GM04504 (cell line): ENCODE results near the gene PTPRN2.

Experiments
- DNase-seq: peaks from one replicate; pipeline ENCODE4 v3.0.0-alpha.2; 2012; ENCODE audit warnings: low read depth

The PTPRN2 gene

GRCh38 chr7:157691586-157692459 is 895.8 kb downstream of the PTPRN2 start:
- no peak for DNase-seq

GRCh38 chr7:157690833-157691585 is 896.6 kb downstream of the PTPRN2 start:
- DNase-seq, result no peak

- no peak for DNase-seq
These were observed 897.4 kb downstream of the PTPRN2 start for GRCh38 chr7:157690058-157690832.

GRCh38 chr7:157689269-157690057 is 898.2 kb downstream of the PTPRN2 start:
- DNase-seq, result no peak

- no peak for DNase-seq
These were observed 898.9 kb downstream of the PTPRN2 start for GRCh38 chr7:157688533-157689268.

- DNase-seq, result no peak
These were observed 899.6 kb downstream of the PTPRN2 start for GRCh38 chr7:157687845-157688532.

GRCh38 chr7:157687158-157687557 is 900.5 kb downstream of the PTPRN2 start:
- DNase-seq, result no peak

- DNase-seq, result no peak
These were observed 901.2 kb downstream of the PTPRN2 start for GRCh38 chr7:157686285-157686894.

- DNase-seq, result no peak
These were observed 902.0 kb downstream of the PTPRN2 start for GRCh38 chr7:157685430-157686284.

GRCh38 chr7:157684909-157685429 is 902.7 kb downstream of the PTPRN2 start:
- DNase-seq, result no peak

- DNase-seq, result no peak
These were observed 903.3 kb downstream of the PTPRN2 start for GRCh38 chr7:157684157-157684908.

GRCh38 chr7:157683747-157684156 is 903.9 kb downstream of the PTPRN2 start:
- DNase-seq, result no peak

GRCh38 chr7:157682946-157683746 is 904.5 kb downstream of the PTPRN2 start:
- no peak for DNase-seq

GRCh38 chr7:157682064-157682945 is 905.3 kb downstream of the PTPRN2 start:
- DNase-seq, result no peak

GRCh38 chr7:157679607-157680006 is 908.0 kb downstream of the PTPRN2 start:
- DNase-seq, result no peak

GRCh38 chr7:157678501-157678900 is 909.1 kb downstream of the PTPRN2 start:
- DNase-seq, result no peak
